Measurements from ENCODE around the gene ADAMTS18.

DNA sequence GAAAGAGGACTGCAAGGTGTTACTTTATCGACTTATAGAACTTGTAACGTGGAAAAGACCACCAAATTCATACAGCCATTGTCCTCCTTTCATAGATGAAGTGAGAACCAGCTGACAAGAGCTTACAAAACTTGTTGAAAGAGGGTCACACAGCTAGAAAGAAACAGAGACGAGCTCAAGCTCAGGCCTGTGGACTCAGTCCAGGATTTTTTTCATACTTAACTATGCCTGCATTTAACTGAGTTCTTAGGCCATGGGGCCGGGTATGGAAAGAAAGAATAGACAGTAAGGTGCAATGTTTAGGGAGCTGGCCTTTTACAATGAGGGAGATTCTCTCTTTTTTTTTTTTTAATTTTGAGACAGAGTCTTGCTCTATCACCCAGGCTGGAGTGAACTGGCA is 106.1 kb downstream of the ADAMTS18 start:
- TF ChIP-seq, protein P1, sequence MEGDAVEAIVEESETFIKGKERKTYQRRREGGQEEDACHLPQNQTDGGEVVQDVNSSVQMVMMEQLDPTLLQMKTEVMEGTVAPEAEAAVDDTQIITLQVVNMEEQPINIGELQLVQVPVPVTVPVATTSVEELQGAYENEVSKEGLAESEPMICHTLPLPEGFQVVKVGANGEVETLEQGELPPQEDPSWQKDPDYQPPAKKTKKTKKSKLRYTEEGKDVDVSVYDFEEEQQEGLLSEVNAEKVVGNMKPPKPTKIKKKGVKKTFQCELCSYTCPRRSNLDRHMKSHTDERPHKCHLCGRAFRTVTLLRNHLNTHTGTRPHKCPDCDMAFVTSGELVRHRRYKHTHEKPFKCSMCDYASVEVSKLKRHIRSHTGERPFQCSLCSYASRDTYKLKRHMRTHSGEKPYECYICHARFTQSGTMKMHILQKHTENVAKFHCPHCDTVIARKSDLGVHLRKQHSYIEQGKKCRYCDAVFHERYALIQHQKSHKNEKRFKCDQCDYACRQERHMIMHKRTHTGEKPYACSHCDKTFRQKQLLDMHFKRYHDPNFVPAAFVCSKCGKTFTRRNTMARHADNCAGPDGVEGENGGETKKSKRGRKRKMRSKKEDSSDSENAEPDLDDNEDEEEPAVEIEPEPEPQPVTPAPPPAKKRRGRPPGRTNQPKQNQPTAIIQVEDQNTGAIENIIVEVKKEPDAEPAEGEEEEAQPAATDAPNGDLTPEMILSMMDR (conservative IDR thresholded peaks at IDR 0.05; ENCODE audit: low read depth, low read length): no peak
- TF ChIP-seq EZH2 (IDR thresholded peaks at IDR 0.05; ENCODE audit: low read length, unreplicated experiment) (no peak), EZH2phosphoT487 (IDR thresholded peaks at IDR 0.05; ENCODE audit: borderline replicate concordance, low read length) (no peak)
